BE2C (cell line): ENCODE measurements around the gene GPR42.

Experiments
- DNase-seq: peaks from one replicate; pipeline ENCODE4 v3.0.0-alpha.2; 2020
- H3K27me3 ChIP-seq: fragments of 250-450 bp; sonication (Bioruptor Pico); 2 replicates; pipeline ENCODE4 v1.5.1; 2020; ENCODE audit warnings: mild to moderate bottlenecking
- H3K36me3 ChIP-seq: fragments of 250-450 bp; sonication (Bioruptor Pico); 2 replicates; pipeline ENCODE4 v1.5.1; 2020; ENCODE audit warnings: mild to moderate bottlenecking
- H3K4me1 ChIP-seq: fragments of 250-450 bp; sonication (Bioruptor Pico); 2 replicates; pipeline ENCODE4 v1.5.1; 2020
- H3K4me3 ChIP-seq: 2 replicates; pipeline ENCODE4 v1.5.1; 2011; ENCODE audit warnings: low read depth, low read length
- H3K9me3 ChIP-seq: fragments of 250-450 bp; sonication (Bioruptor Pico); 2 replicates; pipeline ENCODE4 v1.5.1; 2020
- TF ChIP-seq, protein P1 (sequence below): IDR thresholded peaks from 2 replicates; pipeline ENCODE4 v1.5.1; 2012; ENCODE audit warnings: mild to moderate bottlenecking, low read depth, low read length

Gene GPR42

DNA sequence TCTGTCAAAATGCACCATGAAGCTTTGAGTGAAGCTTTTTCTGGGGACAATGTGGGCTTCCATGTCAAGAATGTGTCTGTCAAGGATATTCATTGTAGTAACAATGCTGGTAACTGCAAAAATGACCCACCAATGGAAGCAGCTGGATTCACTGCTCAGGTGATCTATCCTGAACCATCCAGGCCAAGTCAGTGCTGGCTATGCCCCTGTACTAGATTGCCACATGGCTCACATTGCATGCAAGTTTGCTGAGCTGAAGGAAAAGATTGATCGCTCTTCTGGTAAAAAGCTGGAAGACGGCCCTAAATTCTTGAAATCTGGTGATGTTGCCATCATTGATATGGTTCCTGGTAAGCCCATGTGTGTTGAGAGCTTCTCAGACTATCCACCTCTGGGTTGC, 12.7 kb downstream of the GPR42 start:
- Histone ChIP-seq H3K9me3 (peaks cover 3% of the 10 kb centered on the region; the same call in 1 of the 2 replicates), H3K4me3 (no peak overlapping the region), H3K36me3 (no peaks in the 10 kb centered on the region), H3K4me1 (no peaks in the 10 kb centered on the region; the same call in 1 of the 2 replicates), H3K27me3 (no peaks in the 10 kb centered on the region)
- TF ChIP-seq, protein P1, sequence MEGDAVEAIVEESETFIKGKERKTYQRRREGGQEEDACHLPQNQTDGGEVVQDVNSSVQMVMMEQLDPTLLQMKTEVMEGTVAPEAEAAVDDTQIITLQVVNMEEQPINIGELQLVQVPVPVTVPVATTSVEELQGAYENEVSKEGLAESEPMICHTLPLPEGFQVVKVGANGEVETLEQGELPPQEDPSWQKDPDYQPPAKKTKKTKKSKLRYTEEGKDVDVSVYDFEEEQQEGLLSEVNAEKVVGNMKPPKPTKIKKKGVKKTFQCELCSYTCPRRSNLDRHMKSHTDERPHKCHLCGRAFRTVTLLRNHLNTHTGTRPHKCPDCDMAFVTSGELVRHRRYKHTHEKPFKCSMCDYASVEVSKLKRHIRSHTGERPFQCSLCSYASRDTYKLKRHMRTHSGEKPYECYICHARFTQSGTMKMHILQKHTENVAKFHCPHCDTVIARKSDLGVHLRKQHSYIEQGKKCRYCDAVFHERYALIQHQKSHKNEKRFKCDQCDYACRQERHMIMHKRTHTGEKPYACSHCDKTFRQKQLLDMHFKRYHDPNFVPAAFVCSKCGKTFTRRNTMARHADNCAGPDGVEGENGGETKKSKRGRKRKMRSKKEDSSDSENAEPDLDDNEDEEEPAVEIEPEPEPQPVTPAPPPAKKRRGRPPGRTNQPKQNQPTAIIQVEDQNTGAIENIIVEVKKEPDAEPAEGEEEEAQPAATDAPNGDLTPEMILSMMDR = no peak
- no peak for DNase-seq

DNA sequence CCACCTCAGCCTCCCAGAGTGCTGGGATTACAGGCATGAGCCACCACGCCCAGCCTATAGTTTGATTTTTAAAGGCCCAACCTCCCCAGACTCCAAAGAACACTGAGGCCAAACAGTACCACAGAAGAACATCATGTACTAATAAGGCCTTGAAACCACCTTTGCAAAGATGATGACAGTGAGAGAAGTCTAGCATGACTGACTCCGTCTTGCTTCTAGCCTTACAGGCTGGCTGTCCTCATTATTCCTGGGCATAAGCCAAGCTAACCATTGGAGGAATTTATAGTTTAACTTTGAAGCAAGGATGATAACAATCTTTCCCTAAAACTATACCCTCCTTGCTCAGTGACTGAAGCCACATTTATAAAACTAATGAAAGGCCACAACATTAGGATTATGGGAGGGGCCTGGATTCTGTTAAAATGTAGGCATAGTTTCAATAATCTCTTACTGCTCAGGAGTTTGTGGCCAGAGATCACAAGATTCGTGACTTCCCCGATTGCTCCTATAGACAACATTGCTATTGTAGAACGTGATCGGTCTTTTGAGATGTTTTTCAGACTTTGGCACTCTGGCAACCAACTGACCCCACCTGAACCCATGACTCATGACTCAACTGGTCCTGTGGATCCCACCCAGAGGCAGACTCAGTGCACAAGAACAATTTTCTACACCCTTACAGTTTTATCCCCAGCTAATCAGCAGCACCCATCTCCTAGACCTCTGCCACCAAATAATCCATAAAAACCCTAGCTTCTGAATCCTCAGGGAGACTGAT, 17.6 kb downstream of the GPR42 start:
- no peak for DNase-seq
- Histone ChIP-seq H3K4me3 (no peak overlapping the region), H3K9me3 (peaks cover 3% of the 10 kb centered on the region; the same call in 1 of the 2 replicates), H3K36me3 (no peaks in the 10 kb centered on the region), H3K27me3 (no peaks in the 10 kb centered on the region), H3K4me1 (peaks cover 3% of the 10 kb centered on the region; the same call in 1 of the 2 replicates)
- TF ChIP-seq, protein P1 = no peak

DNA sequence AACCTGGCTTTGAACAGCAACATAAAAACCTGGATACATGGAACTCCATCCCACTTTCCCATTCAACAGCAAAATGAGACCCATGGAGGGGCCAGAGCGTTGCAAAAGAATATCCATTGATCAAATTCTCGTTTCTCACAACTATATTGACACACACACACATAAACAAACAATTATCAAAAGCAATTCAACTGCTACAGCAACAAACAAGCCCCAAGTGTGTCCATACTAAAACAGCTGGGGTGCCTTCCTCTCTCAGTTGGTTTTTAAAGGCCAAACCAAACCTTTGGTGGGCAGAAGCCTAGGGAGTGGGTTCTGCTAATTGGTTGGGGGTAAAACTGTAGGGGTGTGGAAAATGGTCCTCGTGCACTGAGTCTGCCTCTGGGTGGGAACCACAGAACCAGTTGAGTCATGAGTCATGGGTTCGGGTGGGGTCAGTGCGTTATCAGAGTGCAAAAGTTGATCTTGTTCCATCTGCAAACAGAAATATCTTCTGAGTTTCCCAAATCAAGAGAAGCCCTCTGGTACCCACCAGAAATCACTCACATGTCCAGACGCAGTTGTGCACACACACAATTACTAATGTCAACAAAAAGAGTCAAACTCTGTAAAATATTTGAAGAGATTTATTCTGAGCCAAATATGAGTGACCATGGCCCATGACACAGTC, 18.5 kb downstream of the GPR42 start:
- H3K4me3 ChIP-seq = no peak overlapping the region
- peaks cover 3% of the 10 kb centered on the region; the same call in 1 of the 2 replicates for H3K9me3 ChIP-seq
- no peak for DNase-seq

DNA sequence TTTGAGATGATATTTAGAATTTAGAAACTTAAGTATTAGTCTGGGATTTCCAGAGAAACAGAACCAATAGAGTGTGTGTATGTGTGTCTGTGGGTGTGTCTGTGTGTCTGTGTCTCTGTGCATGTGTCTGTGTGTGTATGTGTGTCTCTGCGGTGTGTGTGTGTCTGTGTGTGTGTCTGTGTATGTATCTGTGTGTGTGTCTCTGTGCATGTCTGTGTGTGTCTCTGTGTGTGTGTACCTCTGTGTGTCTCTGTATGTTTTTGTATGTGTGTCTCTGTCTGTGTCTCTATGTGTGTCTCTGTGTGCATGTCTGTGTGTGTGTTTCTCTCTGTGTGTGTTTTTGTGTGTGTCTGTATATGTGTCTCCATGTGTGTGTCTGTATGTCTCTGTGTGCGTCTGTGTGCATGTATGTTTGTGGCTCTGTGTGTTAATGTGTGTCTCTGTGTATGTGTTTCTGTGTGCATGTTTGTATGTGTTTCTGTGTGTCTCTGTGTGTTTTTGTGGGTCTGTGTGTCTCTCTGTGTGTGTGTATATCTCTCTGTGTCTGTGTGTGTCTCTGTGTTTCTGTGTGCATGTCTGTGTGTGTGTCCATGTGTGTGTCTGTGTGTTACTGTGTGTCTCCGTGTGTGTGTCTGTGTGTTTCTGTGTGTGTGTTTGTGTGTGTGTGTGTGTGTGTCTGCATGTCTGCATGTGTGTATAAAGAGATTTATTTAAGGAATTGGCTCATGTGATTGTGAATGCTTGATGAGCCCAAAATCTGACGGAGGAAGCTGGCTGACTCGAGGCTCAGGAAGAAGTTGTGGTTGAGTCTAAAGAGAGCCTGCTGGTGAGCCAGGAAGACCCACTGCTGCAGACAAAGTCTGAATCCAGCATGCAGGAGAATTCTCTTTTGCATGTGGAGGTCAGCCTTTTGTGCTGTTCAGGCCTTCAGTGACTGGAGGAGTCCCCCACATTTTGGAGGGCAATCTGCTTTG, 22.2 kb downstream of the GPR42 start:
- H3K27me3 ChIP-seq = no peaks in the 10 kb centered on the region
- DNase-seq = no peak
- no peak overlapping the region for H3K4me3 ChIP-seq
- TF ChIP-seq, protein P1 = no peak
- H3K9me3 ChIP-seq = no peaks in the 10 kb centered on the region
- H3K4me1 ChIP-seq = peaks cover 9% of the 10 kb centered on the region; the same call in 1 of the 2 replicates
- H3K36me3 ChIP-seq = no peaks in the 10 kb centered on the region

More for the DNA sequence above, 18.5 kb downstream of the GPR42 start:
- Histone ChIP-seq H3K36me3 (no peaks in the 10 kb centered on the region), H3K27me3 (no peaks in the 10 kb centered on the region), H3K4me1 (peaks cover 3% of the 10 kb centered on the region; the same call in 1 of the 2 replicates)
- TF ChIP-seq, protein P1 = no peak

DNA sequence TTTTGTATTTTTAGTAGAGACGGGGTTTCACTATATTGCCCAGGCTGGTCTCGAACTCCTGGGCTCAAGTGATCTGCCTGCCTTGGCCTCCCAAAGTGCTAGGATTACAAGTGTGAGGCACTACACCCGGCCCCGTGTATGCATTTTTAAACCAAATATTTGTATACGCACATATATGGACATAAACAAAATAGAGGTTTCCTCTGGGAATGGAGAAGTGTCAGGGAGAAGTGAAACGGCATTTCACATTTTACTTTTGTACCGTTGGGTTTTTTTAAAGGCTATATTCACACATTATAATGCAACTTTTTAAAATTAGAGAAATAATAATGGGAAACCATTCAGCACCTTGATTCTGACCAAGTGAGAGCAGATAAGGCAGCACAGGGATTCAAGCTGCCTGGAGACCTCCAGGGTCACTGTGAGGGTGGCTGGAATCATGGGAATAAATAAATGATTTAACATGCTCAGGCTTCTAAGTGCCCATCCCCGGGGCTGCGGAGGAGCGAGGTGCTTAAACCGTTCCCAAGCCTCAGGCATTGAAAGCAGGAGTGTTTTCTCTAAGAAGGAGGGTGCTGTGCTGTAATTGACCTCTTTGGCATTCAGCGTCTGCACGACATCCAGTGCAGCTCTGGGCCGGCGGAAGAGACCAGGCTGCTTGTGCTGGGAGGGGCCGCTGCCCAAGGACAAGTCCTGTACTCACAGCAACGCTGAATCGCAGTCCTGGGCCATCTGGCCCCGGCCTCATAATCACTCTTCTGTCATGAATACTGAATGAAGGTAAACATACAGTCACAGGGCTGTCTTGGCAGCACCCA, 24.7 kb downstream of the GPR42 start:
- Histone ChIP-seq H3K27me3 (no peaks in the 10 kb centered on the region), H3K9me3 (no peaks in the 10 kb centered on the region), H3K36me3 (no peaks in the 10 kb centered on the region), H3K4me1 (peaks cover 9% of the 10 kb centered on the region; the same call in 1 of the 2 replicates), H3K4me3 (no peak overlapping the region)
- TF ChIP-seq, protein P1 = no peak
- DNase-seq = peak; percentile 87
